GOT3 (cell line): Measurements from ENCODE around the gene TAOK3.
"Not testable (repeated sequence)": the region's sequence is repeated elsewhere in the genome, so short reads cannot be mapped to it uniquely, and the experiment has no call there.

ENCODE experiments used
- DNase-seq: peaks from one replicate; lab custom pipeline; 2025; ENCODE audit warnings: mixed read lengths; lab: John Stamatoyannopoulos, UW

The TAOK3 gene

GRCh38 chr12:118299791-118300460, 72.8 kb downstream of the TAOK3 start:
- no peak for DNase-seq

- DNase-seq, result no peak
Measured at GRCh38 chr12:118297284-118297683, 75.4 kb downstream of the TAOK3 start.

- DNase-seq, result no peak
Measured at GRCh38 chr12:118292836-118293235, 79.9 kb downstream of the TAOK3 start.

GRCh38 chr12:118290130-118290529, 82.6 kb downstream of the TAOK3 start:
- DNase-seq, result no peak

- DNase-seq, result no peak
Measured at GRCh38 chr12:118288174-118288573, 84.5 kb downstream of the TAOK3 start.

- no peak for DNase-seq
Measured at GRCh38 chr12:118287728-118288127, 85.0 kb downstream of the TAOK3 start.

- no peak for DNase-seq
Measured at GRCh38 chr12:118282767-118283166, 89.9 kb downstream of the TAOK3 start.

GRCh38 chr12:118278288-118278687, 94.4 kb downstream of the TAOK3 start:
- DNase-seq, result not testable (repeated sequence)

- DNase-seq, result no peak
Measured at GRCh38 chr12:118274066-118274465, 98.6 kb downstream of the TAOK3 start.

GRCh38 chr12:118271770-118272417, 100.8 kb downstream of the TAOK3 start:
- no peak for DNase-seq

- no peak for DNase-seq
Measured at GRCh38 chr12:118271183-118271582, 101.5 kb downstream of the TAOK3 start.

- no peak for DNase-seq
Measured at GRCh38 chr12:118269806-118270205, 102.9 kb downstream of the TAOK3 start.

GRCh38 chr12:118259079-118259478, 113.6 kb downstream of the TAOK3 start:
- DNase-seq, result no peak

- no peak for DNase-seq
Measured at GRCh38 chr12:118256352-118256751, 116.4 kb downstream of the TAOK3 start.

GRCh38 chr12:118249547-118249946, 123.2 kb downstream of the TAOK3 start:
- no peak for DNase-seq

- not testable (repeated sequence) for DNase-seq
Measured at GRCh38 chr12:118245886-118246285, 126.8 kb downstream of the TAOK3 start.

GRCh38 chr12:118238888-118239287, 133.8 kb downstream of the TAOK3 start:
- DNase-seq, result no peak

GRCh38 chr12:118237908-118238307, 134.8 kb downstream of the TAOK3 start:
- DNase-seq, result no peak

GRCh38 chr12:118237052-118237665, 135.5 kb downstream of the TAOK3 start:
- DNase-seq, result no peak

- no peak for DNase-seq
Measured at GRCh38 chr12:118220702-118221101, 152.0 kb downstream of the TAOK3 start.

GRCh38 chr12:118219772-118220171, 152.9 kb downstream of the TAOK3 start:
- no peak for DNase-seq

GRCh38 chr12:118219106-118219505, 153.6 kb downstream of the TAOK3 start:
- DNase-seq, result no peak

- no peak for DNase-seq
Measured at GRCh38 chr12:118213452-118213851, 159.3 kb downstream of the TAOK3 start.
